Nephron progenitor cell (in vitro differentiated cells): Measurements from ENCODE around the gene SLCO2A1.
A peak's percentile ranks its signal among the peaks of the same experiment; 100 is the strongest.

Source experiments
- DNase-seq: peaks from one replicate; pipeline ENCODE4 v3.0.0; 2021
- H3K27ac Mint-ChIP-seq: 2 replicates; pipeline ENCODE4 v1.8.0; 2021; ENCODE audit warnings: mild to moderate bottlenecking, moderate library complexity, mixed read lengths
- H3K27me3 Mint-ChIP-seq: 2 replicates; pipeline ENCODE4 v1.8.0; 2021; ENCODE audit warnings: mild to moderate bottlenecking, low read depth, mixed read lengths; ENCODE audit not compliant: poor library complexity
- H3K36me3 Mint-ChIP-seq: 2 replicates; pipeline ENCODE4 v1.8.0; 2021; ENCODE audit warnings: low read depth, mixed read lengths
- H3K4me1 Mint-ChIP-seq: 2 replicates; pipeline ENCODE4 v1.8.0; 2021; ENCODE audit warnings: mixed read lengths
- H3K4me3 Mint-ChIP-seq: 2 replicates; pipeline ENCODE4 v1.8.0; 2021; ENCODE audit warnings: mild to moderate bottlenecking, moderate library complexity, mixed read lengths
- H3K9me3 Mint-ChIP-seq: 2 replicates; pipeline ENCODE4 v1.8.0; 2021; ENCODE audit warnings: mild to moderate bottlenecking, moderate library complexity, mixed read lengths
- CTCF ChIP-seq: fragments of 200-600 bp; sonication (generic); IDR thresholded peaks from 2 replicates; pipeline ENCODE4 v1.5.0; 2021; ENCODE audit warnings: antibody characterized with exemption

The SLCO2A1 gene

DNA sequence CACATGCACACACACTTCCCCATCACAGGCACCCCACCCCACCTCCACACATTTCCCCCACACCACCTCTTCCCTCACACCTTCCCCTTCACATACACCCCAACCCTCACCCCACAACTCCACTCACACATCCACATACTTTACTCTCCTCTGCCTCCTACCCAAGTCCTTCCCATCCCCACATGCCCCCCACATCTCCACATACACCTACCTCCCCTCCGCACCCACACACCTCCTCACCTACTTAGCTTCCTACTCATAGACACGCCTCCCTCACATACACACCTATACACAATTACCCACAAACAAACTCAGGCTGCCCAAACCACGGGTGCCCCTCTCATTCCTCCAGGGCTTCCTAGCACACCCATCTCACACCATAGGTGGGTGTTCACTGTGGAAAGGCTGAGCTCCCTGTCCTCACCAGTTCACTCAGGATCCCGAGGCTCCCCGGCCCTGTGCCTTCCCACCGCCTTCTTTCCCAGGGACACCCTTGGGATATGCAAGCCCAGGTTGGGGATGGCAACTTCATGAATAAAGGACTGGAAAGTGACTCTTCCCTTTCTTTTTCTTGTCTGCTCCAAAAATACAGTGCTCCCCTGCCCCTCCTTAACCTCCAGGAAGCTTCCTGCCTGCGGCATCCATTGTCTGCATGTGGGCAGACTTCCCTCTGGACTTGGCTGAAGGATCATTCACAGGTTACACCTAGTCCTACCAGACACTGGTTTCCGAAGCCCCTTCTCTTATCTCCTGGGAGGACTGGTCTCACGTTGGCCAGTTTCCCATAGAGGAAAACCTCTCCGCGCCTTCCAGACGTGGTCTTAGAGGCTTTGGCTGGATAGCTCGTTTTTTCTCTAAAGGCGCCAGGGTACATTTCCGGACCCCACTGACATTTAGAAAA lies 61.5 kb downstream of the SLCO2A1 start:
- no peak overlapping the region for H3K27ac Mint-ChIP-seq

GRCh38 chr3:133966954-133967353 lies 62.8 kb downstream of the SLCO2A1 start:
- Mint-ChIP-seq H3K9me3 (peaks cover 1% of the 10 kb centered on the region), H3K4me3 (no peak overlapping the region), H3K27me3 (peaks cover under 1% of the 10 kb centered on the region), H3K36me3 (peaks cover 16% of the 10 kb centered on the region), H3K4me1 (peaks cover 26% of the 10 kb centered on the region), H3K27ac (peak overlapping the region; percentile 60)
- peak; percentile 21 for DNase-seq
- TF ChIP-seq CTCF: no peak

More for the DNA sequence above, 61.5 kb downstream of the SLCO2A1 start:
- H3K4me3 Mint-ChIP-seq: no peak overlapping the region
- peaks cover 14% of the 10 kb centered on the region for H3K9me3 Mint-ChIP-seq
- peaks cover 29% of the 10 kb centered on the region for H3K36me3 Mint-ChIP-seq
- H3K27me3 Mint-ChIP-seq: peaks cover 3% of the 10 kb centered on the region
- peaks cover 26% of the 10 kb centered on the region for H3K4me1 Mint-ChIP-seq
- DNase-seq: no peak
- TF ChIP-seq CTCF: no peak

GRCh38 chr3:133965906-133966305 lies 63.8 kb downstream of the SLCO2A1 start:
- no peak for DNase-seq
- TF ChIP-seq CTCF: no peak
- Mint-ChIP-seq H3K9me3 (no peaks in the 10 kb centered on the region), H3K4me3 (no peak overlapping the region), H3K27me3 (no peaks in the 10 kb centered on the region), H3K4me1 (peaks cover 26% of the 10 kb centered on the region), H3K36me3 (peaks cover 6% of the 10 kb centered on the region), H3K27ac (no peak overlapping the region)

DNA sequence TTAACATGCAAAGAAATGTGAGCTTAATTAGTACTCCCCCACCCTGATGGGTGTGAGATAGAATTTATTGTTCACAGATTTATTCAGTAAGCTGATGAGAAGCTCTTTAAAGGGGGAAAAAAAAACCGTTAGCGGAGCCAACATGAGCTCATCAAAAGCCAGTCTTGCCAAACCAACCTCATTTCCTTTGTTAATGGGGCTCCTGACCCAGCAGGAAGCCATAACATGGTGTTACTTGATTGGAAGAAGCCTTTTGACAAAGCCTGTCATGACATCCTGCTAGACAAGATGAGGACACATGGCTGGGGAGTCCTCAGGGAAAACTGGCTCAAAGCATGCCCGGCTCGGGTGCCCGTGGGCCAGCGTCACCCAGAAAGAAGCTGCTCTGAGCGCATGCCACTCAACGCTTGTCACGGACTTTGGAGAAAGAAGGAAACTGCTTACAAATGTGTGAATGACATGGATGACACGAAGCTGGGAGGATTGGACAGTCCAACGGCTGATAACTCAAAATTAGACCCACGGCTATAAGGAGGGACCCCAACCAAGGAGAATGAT lies 64.6 kb downstream of the SLCO2A1 start:
- peaks cover 9% of the 10 kb centered on the region for H3K36me3 Mint-ChIP-seq
- peaks cover 26% of the 10 kb centered on the region for H3K4me1 Mint-ChIP-seq
- no peak overlapping the region for H3K27ac Mint-ChIP-seq
- TF ChIP-seq CTCF: no peak
- H3K9me3 Mint-ChIP-seq: no peaks in the 10 kb centered on the region
- DNase-seq: no peak
- no peaks in the 10 kb centered on the region for H3K27me3 Mint-ChIP-seq
- no peak overlapping the region for H3K4me3 Mint-ChIP-seq

DNA sequence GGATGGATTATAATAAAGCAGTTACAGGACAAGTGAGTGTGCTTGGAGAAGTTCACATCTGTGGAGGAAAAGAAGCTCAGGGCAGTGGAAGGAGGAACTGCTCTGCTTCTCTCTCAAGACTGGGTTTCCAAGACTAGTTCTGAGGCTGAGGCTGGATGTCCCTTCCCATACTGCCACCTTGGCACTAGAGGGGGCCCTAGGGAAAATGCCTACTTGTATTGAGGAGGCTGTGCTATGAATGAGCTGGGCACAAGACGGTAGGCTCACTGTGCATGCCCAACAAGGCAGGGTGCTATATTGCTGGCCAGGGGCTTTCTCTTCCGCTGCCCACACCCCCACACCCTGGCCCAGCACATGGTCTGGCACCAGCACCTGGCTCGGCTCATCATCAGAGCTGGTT lies 65.2 kb downstream of the SLCO2A1 start:
- Mint-ChIP-seq H3K4me3 (no peak overlapping the region), H3K4me1 (peaks cover 26% of the 10 kb centered on the region), H3K27ac (no peak overlapping the region), H3K36me3 (peaks cover 10% of the 10 kb centered on the region), H3K9me3 (no peaks in the 10 kb centered on the region), H3K27me3 (no peaks in the 10 kb centered on the region)
- no peak for DNase-seq
- no peak for TF ChIP-seq CTCF
